Skeletal muscle satellite cell (primary cell): Measurements from ENCODE around the gene DOCK9. TPM values are rescaled to one million over a fixed set of nuclear protein-coding genes. Genes with fewer than 3 reads are reported as not detected.

Experiments
- H3K27me3 ChIP-seq: 2 replicates; pipeline ENCODE4 v1.7.0; 2013; ENCODE audit warnings: low read length; ENCODE audit not compliant: control insufficient read depth, insufficient read depth
- H3K36me3 ChIP-seq: 2 replicates; pipeline ENCODE4 v1.7.0; 2013; ENCODE audit warnings: mild to moderate bottlenecking, control low read depth, low read length; ENCODE audit not compliant: insufficient read depth
- H3K4me1 ChIP-seq: 2 replicates; pipeline ENCODE4 v1.7.0; 2013; ENCODE audit warnings: low read length; ENCODE audit not compliant: control insufficient read depth, insufficient read depth
- H3K4me2 ChIP-seq: 2 replicates; pipeline ENCODE4 v1.7.0; 2013; ENCODE audit warnings: mild to moderate bottlenecking, low read length
- H3K4me3 ChIP-seq: 2 replicates; pipeline ENCODE4 v1.7.0; 2013; ENCODE audit warnings: low read length
- H3K9ac ChIP-seq: 2 replicates; pipeline ENCODE4 v1.7.0; 2013; ENCODE audit warnings: mild to moderate bottlenecking, low read depth, low read length, moderate library complexity
- H3K9me3 ChIP-seq: replicated peaks from 2 replicates; pipeline ENCODE4 v1.7.0; 2013; ENCODE audit warnings: mild to moderate bottlenecking, control low read depth, low read length
- total RNA-seq: library from RNA; depleted of rRNA; stranded (reverse); fragments of >200 nt; gene quantifications from 2 replicates; pipeline ENCODE4 v1.2.3, GENCODE V29; 2012; rRNA removed

DOCK9 gene, protein sequence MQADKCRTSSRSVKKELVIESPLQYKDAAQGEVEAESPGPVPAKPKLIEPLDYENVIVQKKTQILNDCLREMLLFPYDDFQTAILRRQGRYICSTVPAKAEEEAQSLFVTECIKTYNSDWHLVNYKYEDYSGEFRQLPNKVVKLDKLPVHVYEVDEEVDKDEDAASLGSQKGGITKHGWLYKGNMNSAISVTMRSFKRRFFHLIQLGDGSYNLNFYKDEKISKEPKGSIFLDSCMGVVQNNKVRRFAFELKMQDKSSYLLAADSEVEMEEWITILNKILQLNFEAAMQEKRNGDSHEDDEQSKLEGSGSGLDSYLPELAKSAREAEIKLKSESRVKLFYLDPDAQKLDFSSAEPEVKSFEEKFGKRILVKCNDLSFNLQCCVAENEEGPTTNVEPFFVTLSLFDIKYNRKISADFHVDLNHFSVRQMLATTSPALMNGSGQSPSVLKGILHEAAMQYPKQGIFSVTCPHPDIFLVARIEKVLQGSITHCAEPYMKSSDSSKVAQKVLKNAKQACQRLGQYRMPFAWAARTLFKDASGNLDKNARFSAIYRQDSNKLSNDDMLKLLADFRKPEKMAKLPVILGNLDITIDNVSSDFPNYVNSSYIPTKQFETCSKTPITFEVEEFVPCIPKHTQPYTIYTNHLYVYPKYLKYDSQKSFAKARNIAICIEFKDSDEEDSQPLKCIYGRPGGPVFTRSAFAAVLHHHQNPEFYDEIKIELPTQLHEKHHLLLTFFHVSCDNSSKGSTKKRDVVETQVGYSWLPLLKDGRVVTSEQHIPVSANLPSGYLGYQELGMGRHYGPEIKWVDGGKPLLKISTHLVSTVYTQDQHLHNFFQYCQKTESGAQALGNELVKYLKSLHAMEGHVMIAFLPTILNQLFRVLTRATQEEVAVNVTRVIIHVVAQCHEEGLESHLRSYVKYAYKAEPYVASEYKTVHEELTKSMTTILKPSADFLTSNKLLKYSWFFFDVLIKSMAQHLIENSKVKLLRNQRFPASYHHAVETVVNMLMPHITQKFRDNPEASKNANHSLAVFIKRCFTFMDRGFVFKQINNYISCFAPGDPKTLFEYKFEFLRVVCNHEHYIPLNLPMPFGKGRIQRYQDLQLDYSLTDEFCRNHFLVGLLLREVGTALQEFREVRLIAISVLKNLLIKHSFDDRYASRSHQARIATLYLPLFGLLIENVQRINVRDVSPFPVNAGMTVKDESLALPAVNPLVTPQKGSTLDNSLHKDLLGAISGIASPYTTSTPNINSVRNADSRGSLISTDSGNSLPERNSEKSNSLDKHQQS (N-terminal part only)
- total RNA-seq = 9.8 and 13.7 TPM in 2 replicates

DNA sequence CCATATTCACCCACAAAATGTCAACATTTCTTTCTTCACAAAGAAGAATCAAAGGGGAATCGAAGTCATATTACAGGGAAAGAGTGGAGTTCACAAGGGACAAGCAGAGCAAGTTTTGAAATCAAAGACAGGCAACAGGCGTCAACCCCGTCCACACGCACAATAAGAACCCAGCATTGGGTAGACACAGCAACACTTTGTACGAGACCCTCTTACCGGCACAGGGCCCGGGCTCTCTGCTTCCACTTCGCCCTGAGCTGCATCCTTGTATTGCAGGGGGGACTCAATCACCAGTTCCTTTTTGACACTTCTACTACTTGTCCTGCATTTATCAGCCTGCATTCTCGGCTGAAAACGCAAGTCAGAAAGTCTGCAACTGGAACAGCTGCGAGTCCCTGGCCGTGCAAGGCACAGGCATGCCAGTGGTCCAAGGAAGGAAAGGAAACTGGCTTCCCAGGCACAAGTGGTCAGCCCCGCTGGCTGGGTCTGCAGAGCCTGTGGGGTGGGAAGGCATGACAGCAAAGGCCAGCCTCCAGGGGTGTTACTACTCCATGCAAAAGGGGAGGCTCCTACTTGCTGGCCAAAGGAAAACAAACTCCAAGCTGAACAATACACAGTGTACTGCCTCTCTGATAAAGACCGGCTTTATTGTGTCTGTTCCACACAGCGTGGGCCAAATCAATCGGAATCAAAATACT, at the start of gene DOCK9:
Gene DOCK9, minus strand, starts transcription at position 497 of the 698 bp plus-strand sequence. Its CDS starts 155 bp downstream, at position 342.
- peak within 1 kb of the TSS; percentile 96 for H3K4me2 ChIP-seq
- no peaks in the 10 kb centered on the region for H3K9me3 ChIP-seq
- no peaks in the 10 kb centered on the region for H3K27me3 ChIP-seq
- peaks cover 44% of the 10 kb centered on the region for H3K4me1 ChIP-seq
- no peaks in the 10 kb centered on the region for H3K36me3 ChIP-seq
- peak within 1 kb of the TSS; percentile 71 for H3K9ac ChIP-seq
- H3K4me3 ChIP-seq = peak within 1 kb of the TSS; percentile 74

DNA sequence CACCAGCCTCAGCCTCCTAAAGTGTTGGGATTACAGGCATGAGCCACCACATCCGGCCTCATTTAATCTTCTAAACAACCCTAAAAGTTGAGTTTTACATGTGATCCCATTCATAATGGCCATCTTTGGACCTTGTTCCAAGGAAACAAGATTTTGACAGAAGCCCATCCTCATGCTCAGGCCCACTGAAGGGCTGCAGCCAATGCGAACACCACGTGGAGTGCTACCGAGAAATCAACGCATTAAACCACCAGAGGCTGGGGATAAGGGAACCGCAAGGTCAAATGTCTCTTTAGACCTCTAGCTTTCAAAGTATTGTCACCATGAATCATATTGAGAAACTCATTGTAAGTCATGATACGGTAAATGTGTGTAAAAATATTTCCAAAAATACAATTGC, 49.4 kb upstream of the DOCK9 start:
- peaks cover 14% of the 10 kb centered on the region for H3K4me1 ChIP-seq
- no peaks in the 10 kb centered on the region for H3K27me3 ChIP-seq

DNA sequence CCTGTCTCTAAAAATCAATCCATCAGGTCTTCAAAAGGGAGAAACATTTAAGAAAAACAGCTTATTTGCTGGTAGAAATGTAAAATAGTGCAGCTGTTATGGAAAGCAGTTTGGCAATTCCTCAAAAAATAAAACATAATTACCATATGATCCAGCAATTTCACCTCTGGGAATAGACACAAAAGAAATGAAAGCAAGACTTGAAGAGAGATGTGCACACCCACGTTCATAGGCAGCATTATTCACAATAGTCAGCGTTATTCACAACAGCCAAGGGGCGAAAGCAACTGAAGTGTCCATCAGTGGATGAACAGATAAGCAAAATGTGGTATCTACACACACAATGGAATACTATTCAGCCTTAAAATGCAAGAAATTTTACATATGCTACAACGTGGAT, 45.1 kb upstream of the DOCK9 start:
- Histone ChIP-seq H3K4me1 (peaks cover 20% of the 10 kb centered on the region), H3K27me3 (no peaks in the 10 kb centered on the region), H3K9ac (no peak overlapping the region), H3K4me3 (no peak overlapping the region), H3K36me3 (no peaks in the 10 kb centered on the region), H3K9me3 (no peaks in the 10 kb centered on the region), H3K4me2 (no peak overlapping the region)

More for the DNA sequence above, 49.4 kb upstream of the DOCK9 start:
- H3K9me3 ChIP-seq = no peaks in the 10 kb centered on the region
- H3K36me3 ChIP-seq = no peaks in the 10 kb centered on the region
- H3K9ac ChIP-seq = no peak overlapping the region
- H3K4me3 ChIP-seq = no peak overlapping the region
- no peak overlapping the region for H3K4me2 ChIP-seq

DNA sequence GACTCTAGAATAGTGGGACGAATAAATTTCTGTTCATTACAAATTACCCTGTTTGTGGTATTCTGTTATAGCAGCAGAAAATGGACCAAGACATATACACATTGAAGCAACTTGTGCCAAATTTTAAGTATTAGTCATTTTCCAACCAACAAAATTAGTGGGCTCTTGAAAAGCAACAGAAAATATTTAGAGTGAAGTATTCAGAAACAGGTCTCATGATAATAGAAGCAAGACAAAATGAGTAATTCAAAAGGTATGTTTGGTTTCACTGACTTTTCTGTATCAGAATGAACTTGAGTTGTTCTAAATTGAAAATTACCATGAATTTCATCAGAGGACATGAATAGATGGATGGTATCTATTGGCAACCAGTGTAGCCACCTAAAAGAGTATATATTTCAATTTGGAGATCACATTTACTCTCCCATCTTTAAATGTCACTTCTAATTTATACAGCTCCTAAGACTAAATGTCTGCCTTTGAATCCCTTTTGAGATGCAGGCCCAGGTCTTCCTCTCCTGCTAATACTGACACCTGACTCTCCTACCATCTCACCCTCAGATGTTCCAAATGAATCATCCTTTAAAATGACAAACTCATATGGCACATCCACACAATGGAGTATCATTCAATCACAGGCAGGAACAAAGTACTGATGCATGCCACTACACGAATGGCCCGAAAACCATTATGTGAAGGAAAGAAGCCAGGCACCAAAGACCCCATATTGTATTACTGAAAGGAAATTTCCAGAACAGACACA, 40.7 kb upstream of the DOCK9 start:
- no peak overlapping the region for H3K4me2 ChIP-seq
- H3K9me3 ChIP-seq = no peaks in the 10 kb centered on the region
- H3K27me3 ChIP-seq = no peaks in the 10 kb centered on the region
- no peak overlapping the region for H3K4me3 ChIP-seq
- H3K4me1 ChIP-seq = peaks cover 16% of the 10 kb centered on the region
- no peak overlapping the region for H3K9ac ChIP-seq
- no peaks in the 10 kb centered on the region for H3K36me3 ChIP-seq

DNA sequence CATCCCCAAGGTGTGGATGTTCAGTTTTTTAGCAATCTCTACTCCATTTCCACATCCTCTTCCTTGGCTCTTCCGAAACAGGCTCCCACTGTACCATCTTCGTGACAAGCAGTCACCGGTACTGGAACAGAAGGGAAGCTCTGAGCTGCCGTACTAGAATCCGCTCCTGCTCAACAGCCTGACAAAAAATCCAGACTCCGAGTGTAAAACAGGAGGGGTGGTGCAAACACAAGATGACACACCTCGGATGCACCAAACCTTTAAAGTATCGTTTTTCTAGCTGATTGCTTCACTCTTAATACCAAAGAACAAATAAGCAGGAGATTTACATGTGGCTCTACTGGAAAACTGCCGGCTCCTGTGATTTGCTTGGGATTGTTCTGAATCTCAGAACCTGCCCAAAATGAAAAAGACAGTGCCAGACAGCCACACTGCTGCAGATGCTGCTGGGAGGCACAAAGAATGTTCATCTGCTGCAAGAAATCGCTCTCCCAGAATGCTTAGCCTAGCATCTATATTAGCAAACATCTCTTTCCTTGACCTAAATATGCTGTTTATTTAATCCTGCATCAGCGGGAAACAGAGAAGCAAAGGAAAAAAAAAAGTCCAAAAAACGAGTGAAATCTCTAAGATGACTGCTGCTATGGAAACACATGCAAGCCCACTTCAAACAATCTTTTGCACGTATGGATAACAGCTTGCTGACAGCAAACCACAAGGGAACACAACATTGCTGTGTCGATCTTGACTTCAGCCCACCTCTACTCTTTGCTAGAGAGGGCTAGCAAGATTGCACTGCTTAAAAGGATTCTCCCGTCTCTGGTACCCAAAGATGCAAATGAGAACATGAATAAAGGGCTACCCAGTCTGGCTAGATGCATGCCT, 38.0 kb upstream of the DOCK9 start:
- no peak overlapping the region for H3K9ac ChIP-seq
- H3K27me3 ChIP-seq = no peaks in the 10 kb centered on the region
- H3K4me2 ChIP-seq = peak overlapping the region; percentile 58
- peaks cover 16% of the 10 kb centered on the region for H3K4me1 ChIP-seq
- no peak overlapping the region for H3K4me3 ChIP-seq
- H3K36me3 ChIP-seq = no peaks in the 10 kb centered on the region
- no peaks in the 10 kb centered on the region for H3K9me3 ChIP-seq

DNA sequence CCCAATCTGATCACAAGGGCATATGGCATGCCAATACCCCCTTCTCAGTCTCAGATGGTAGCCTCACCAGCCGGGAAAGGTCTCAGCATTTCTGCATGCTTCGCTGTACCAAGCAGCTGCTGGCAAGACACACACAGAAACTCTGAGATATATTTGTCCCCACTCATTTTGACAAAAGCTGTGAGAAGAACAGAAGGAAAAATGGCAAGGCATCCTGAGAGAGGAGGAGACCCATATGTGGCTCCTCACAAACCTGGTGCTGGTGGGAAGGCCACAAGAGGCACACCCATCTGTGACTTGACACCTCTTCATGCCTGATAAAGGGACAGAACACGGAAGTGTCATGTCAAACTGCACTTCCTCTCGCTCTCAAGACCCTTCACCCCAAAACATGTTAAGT, 36.7 kb upstream of the DOCK9 start:
- H3K4me3 ChIP-seq = no peak overlapping the region
- H3K9me3 ChIP-seq = no peaks in the 10 kb centered on the region
- H3K27me3 ChIP-seq = no peaks in the 10 kb centered on the region
- no peaks in the 10 kb centered on the region for H3K36me3 ChIP-seq
- no peak overlapping the region for H3K9ac ChIP-seq
- no peak overlapping the region for H3K4me2 ChIP-seq
- H3K4me1 ChIP-seq = peaks cover 16% of the 10 kb centered on the region

DNA sequence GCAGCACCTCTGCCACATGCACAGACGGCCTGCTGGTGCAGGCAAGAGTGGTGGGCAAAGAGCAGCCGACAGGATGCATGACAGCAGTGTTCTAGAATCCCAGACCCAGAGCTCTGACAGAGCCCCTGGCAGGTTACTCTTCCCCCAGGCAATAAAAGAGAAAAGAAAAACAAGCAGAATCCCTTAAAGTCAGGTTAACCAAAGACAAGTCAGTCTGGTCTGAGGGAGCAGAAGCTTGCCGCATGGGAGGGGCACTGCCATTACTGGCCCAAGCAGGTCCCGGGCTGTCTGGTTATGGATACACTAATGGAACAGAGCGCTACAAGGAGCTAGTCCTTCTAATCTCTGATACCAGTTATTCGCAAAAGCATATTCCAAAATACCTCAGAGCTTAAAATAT, 36.1 kb upstream of the DOCK9 start:
- no peaks in the 10 kb centered on the region for H3K27me3 ChIP-seq

DNA sequence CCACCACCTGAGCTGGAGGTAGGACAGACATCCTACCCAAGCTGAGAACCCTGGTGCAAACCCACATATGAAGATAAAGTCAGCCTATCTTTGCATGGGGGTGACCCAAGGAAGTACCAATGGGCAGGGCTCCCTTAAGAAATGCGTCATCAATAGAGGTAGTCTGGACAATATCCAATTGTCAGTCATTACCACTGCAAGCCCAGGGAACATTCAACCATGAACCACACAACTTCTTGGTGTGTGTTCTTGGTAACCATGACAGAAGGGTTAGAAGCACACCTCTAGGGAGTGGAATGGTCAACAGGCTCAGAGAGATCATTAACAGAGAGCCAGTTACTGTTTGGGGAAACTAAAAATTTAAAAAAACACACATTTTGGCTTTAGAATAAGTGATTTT, 34.7 kb upstream of the DOCK9 start:
- Histone ChIP-seq H3K9me3 (no peaks in the 10 kb centered on the region), H3K27me3 (no peaks in the 10 kb centered on the region), H3K9ac (no peak overlapping the region), H3K36me3 (no peaks in the 10 kb centered on the region), H3K4me1 (peaks cover 9% of the 10 kb centered on the region), H3K4me3 (no peak overlapping the region), H3K4me2 (no peak overlapping the region)

More for the DNA sequence above, 36.1 kb upstream of the DOCK9 start:
- H3K9me3 ChIP-seq = no peaks in the 10 kb centered on the region
- H3K36me3 ChIP-seq = no peaks in the 10 kb centered on the region
- H3K9ac ChIP-seq = no peak overlapping the region
- no peak overlapping the region for H3K4me2 ChIP-seq
- no peak overlapping the region for H3K4me3 ChIP-seq
- peaks cover 14% of the 10 kb centered on the region for H3K4me1 ChIP-seq

DNA sequence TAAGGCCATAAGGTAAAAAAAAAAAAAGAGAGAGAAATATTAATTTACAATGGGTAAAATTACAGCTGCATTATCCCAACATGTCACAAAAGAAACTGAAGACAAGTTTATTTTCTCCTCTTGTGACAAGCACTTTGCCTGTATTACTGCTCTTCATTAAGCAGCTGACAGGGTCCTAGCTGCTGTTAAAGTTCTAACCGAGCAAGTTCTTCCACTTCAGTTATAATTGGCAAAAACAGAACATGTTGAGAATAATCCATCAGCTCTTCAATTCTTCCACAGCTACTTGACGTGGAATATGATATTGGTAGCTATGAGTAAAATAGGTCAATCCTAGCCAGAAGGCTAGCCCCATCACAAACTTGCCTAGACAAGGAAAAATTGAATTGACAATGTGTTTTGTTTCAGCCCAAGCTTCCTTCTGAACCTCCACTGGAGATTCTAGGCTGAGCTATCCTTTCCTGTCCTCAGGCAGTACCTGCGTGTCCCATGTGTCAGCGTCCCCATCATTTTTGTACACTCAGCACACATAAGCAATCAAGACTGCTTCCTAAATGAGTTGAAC, 32.2 kb upstream of the DOCK9 start:
- no peak overlapping the region for H3K4me2 ChIP-seq
- H3K4me1 ChIP-seq = peaks cover 1% of the 10 kb centered on the region
- H3K9me3 ChIP-seq = no peaks in the 10 kb centered on the region
- H3K9ac ChIP-seq = no peak overlapping the region
- no peaks in the 10 kb centered on the region for H3K36me3 ChIP-seq
- H3K27me3 ChIP-seq = no peaks in the 10 kb centered on the region
- H3K4me3 ChIP-seq = no peak overlapping the region
